ENCODE measurements around the gene P4HB.

GRCh38 chr17:81908793-81909192, 48.5 kb upstream of the P4HB start:
- TF ChIP-seq RARB (CRISPR knock-in tag; IDR thresholded peaks at IDR 0.05), result no peak
- no peak for TF ChIP-seq ZFP30 (CRISPR knock-in tag; IDR thresholded peaks at IDR 0.05)
- TF ChIP-seq ESRRG (CRISPR knock-in tag; IDR thresholded peaks at IDR 0.05), result no peak
- TF ChIP-seq, protein P1, sequence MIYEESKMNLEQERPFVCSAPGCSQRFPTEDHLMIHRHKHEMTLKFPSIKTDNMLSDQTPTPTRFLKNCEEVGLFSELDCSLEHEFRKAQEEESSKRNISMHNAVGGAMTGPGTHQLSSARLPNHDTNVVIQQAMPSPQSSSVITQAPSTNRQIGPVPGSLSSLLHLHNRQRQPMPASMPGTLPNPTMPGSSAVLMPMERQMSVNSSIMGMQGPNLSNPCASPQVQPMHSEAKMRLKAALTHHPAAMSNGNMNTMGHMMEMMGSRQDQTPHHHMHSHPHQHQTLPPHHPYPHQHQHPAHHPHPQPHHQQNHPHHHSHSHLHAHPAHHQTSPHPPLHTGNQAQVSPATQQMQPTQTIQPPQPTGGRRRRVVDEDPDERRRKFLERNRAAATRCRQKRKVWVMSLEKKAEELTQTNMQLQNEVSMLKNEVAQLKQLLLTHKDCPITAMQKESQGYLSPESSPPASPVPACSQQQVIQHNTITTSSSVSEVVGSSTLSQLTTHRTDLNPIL (CRISPR knock-in tag; IDR thresholded peaks at IDR 0.05; ENCODE audit: low read depth), result no peak
- no peak for TF ChIP-seq ZNF565 (CRISPR knock-in tag; conservative IDR thresholded peaks at IDR 0.05; ENCODE audit: low read depth)
- TF ChIP-seq BACH2 (CRISPR knock-in tag; IDR thresholded peaks at IDR 0.05; ENCODE audit: borderline replicate concordance), result no peak
- TF ChIP-seq ISL1 (CRISPR knock-in tag; IDR thresholded peaks at IDR 0.05), result no peak

Data from SK-N-SH treated with all-trans-retinoic acid at 6 μM for 48 hours (cell line).